H1 (cell line): ENCODE data around the gene PRXL2A.

Experiments used
- BACH1 ChIP-seq: IDR thresholded peaks from 2 replicates; pipeline ENCODE4 v1.6.1; 2012; ENCODE audit warnings: low read length, improper control_type of control experiment
- CTCF ChIP-seq, 3 experiments: IDR thresholded peaks; 1 replicate in 2 of 3; 2 replicates in 1 of 3; pipeline versions ENCODE4 v1.5.1 to v1.6.1; 2011; ENCODE audit warnings: low read length in 3 of 3, mild to moderate bottlenecking in 3 of 3, inconsistent platforms in 2 of 3, low read depth in 1 of 3, moderate library complexity in 1 of 3; ENCODE audit not compliant: insufficient read depth in 1 of 3; ENCODE audit errors: control extremely low read depth in 1 of 3
- EP300 ChIP-seq, 2 experiments: IDR thresholded peaks; 1 replicate in 1 of 2; 2 replicates in 1 of 2; pipeline ENCODE4 v1.6.1; 2011 to 2012; ENCODE audit warnings: low read depth in 2 of 2, low read length in 2 of 2, mild to moderate bottlenecking in 2 of 2, borderline replicate concordance in 1 of 2, inconsistent platforms in 1 of 2, moderate library complexity in 1 of 2
- EZH2 ChIP-seq: fragments of 200-600 bp; sonication (generic); IDR thresholded peaks from 2 replicates; pipeline ENCODE4 v1.7.1; 2012; ENCODE audit warnings: low read depth, mild to moderate bottlenecking, moderate library complexity, low read length, inconsistent platforms; ENCODE audit not compliant: severe bottlenecking
- POLR2AphosphoS5 ChIP-seq: IDR thresholded peaks from 2 replicates; pipeline ENCODE4 v1.6.1; 2011; ENCODE audit warnings: low read depth, low read length
- SIN3A ChIP-seq, 2 experiments: IDR thresholded peaks in 1 of 2; conservative IDR thresholded peaks in 1 of 2; 2 replicates each; pipeline ENCODE4 v1.6.1; 2011 to 2012; ENCODE audit warnings: low read length in 2 of 2, improper control_type of control experiment in 1 of 2, low read depth in 1 of 2, mild to moderate bottlenecking in 1 of 2
- SIX5 ChIP-seq: IDR thresholded peaks from 2 replicates; pipeline ENCODE4 v1.6.1; 2011; ENCODE audit warnings: mild to moderate bottlenecking, low read depth, low read length
- YY1 ChIP-seq: IDR thresholded peaks from 2 replicates; pipeline ENCODE4 v1.6.1; 2011; ENCODE audit warnings: low read depth, mild to moderate bottlenecking, low read length

- no peak for TF ChIP-seq SIN3A (conservative IDR thresholded peaks at IDR 0.05 in 1 of 2, IDR thresholded peaks at IDR 0.05 in 1 of 2; ENCODE audit: low read depth in 1 of 2, low read length in 2 of 2)
- TF ChIP-seq POLR2AphosphoS5, result no peak
- TF ChIP-seq EP300 (IDR thresholded peaks at IDR 0.05; ENCODE audit: borderline replicate concordance in 1 of 2, low read depth in 2 of 2, low read length in 2 of 2), result no peak
- TF ChIP-seq SIX5, result no peak
- TF ChIP-seq YY1, result no peak
- TF ChIP-seq CTCF (IDR thresholded peaks at IDR 0.05; ENCODE audit: control extremely low read depth in 1 of 3, insufficient read depth in 1 of 3, low read depth in 1 of 3, low read length in 3 of 3), result no peak
- TF ChIP-seq BACH1, result no peak
- no peak for TF ChIP-seq EZH2
Observed at GRCh38 chr10:80480852-80481251, 72.5 kb downstream of the PRXL2A start.
